NCI-H446 treated with DMSO at 0.1 percent for 48 hours (cell line): Measurements from ENCODE around the gene ACACB.
"Not testable (repeated sequence)": the region's sequence is repeated elsewhere in the genome, so short reads cannot be mapped to it uniquely, and the experiment has no call there.

Source experiments
- DNase-seq: peaks from one replicate; lab custom pipeline; 2025; lab: John Stamatoyannopoulos, UW

ACACB gene

DNA sequence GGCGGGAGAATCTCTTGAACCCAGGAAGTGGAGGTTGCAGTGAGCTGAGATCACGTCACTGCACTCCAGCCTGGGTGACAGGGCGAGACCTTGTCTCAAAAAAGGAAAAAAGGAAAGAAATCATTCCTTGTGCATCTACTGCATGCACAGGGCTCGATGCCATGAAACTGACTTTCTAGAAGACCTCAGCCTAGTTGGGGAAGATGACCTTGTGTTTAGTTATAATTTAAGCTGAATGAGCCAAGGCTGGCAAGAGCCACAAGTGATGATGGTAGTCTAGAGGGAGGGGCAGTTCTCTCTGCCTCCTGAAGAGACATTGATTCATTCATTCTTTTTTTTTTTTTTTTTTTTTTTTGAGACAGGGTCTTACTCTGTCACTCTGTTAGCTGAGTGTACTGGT, 24.2 kb downstream of the ACACB start:
- DNase-seq, result no peak

DNA sequence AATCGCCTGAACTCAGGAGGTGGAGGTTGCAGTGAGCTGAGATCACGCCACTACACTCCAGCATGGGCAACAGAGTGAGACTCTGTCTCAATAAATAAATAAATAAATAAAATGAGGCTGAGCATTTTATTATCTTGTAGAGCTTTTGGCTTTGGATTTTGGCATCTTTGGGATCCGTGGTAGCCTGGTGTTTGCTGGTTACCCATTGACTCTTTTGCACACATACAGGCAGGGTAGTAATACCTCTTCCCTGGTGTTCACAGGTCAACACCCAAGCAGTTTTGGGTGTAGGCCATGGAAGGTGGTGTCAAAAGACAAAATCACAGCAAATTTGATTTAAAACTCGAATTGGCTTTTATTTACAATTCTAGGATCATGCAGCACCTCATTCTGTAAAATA, 27.8 kb downstream of the ACACB start:
- DNase-seq, result no peak

DNA sequence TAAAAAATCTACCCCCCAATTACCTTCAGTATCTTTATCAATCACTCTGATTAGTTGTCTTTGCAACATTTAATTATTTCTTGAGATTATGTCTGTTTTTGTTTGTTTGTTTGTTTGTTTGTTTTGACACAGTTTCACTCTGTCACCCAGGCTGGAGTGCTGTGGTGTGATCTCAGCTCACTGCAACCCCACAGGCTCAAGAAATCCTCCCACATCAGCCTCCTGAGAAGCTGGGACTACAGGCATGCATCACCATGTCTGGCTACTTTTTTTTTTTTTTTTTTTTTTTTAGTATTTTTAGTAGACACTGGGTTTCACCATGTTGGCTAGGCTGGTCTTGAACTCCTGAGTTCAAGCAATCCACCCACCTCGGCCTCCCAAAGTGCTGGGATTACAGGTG, 30.7 kb downstream of the ACACB start:
- DNase-seq, result not testable (repeated sequence)

DNA sequence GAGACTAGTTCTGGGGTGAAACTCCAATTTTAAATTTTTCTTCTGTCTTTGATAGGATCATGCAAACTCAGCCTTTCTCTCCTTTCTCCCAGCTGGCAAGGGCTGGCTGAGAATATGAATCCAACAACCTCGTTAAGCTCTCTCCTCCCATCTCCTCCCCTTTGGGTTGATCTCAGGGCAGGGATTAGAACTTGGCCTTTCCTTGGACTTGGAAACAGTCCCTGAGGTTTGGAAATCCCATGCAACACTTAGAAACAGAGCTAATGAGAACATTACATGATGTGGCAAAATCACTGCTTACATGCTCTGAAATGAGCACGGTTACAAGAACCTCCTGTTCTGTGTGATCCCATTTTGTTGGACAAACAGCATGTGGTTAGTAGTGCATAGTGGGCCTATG, 31.6 kb downstream of the ACACB start:
- DNase-seq, result no peak

DNA sequence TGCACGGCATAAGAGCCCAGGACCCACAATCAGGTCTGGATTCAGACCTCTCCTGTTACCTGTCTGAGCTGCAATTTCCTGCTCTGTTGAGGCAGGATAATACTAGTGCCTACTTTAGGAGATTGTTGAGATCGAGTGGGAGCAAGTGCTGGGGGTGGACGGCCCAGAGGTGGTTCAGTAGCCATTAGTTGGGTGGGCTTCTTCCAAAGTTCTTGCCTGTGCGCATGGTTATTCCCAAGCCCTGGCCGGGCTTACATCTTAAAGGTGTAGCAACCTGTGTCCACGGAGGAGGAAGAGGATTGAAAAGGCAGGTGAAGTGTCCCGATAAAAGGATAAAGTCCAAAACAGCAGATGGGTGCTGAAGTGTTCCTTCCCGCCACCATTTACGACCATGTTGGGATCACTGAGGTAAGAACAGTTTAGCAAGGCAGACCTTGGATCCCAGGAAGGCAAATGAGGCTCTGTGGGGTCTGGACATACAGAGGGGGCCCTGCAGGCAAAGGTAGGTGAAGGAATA, 33.8 kb downstream of the ACACB start:
- DNase-seq, result no peak

DNA sequence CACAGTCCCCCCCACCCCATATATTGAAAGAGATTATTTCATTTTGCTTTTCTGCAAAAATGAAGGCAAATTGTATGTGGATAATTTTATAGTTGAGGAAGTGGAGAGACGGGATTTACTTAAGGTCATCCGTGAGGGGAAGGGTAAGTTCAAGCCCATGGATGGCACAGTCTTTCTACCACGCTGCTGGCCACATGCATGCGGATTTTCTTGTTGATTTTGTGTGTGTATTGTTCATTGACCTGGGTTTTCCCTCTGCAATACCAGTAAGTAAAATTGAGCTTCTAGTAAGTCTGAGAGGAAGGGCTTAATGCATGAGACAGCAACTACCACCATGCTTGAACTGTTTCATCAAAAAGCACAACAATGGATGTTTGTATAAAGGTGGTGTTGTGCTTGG, 35.1 kb downstream of the ACACB start:
- DNase-seq, result no peak

DNA sequence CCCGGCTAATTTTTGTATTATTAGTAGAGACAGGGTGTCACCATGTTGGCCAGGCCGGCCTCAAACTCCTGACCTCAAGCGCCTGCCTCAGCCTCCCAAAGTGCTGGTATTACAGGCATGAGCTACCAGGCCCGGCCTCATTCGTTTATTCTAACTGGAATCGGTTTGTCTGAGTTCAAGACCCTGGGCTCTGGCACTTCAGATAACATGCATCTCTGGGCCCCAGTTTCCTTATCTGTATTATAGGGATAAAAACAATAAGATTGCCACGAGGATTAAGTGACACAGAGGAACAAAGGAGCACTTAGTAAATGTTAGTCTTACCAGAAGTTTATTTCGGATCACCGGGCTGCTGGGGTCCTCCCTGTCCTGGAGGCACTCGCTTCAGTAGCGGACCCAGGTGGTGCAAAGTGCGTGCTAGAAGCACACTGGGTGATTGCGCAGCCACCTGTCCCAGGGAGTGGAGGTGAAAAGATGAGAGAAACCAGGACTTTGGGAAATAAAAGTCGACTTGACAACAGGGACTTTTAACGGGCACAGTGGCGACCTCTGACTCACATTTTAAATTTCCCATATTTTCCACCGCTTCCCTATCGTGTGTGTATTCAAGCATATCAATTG, 37.5 kb downstream of the ACACB start:
- DNase-seq, result no peak

DNA sequence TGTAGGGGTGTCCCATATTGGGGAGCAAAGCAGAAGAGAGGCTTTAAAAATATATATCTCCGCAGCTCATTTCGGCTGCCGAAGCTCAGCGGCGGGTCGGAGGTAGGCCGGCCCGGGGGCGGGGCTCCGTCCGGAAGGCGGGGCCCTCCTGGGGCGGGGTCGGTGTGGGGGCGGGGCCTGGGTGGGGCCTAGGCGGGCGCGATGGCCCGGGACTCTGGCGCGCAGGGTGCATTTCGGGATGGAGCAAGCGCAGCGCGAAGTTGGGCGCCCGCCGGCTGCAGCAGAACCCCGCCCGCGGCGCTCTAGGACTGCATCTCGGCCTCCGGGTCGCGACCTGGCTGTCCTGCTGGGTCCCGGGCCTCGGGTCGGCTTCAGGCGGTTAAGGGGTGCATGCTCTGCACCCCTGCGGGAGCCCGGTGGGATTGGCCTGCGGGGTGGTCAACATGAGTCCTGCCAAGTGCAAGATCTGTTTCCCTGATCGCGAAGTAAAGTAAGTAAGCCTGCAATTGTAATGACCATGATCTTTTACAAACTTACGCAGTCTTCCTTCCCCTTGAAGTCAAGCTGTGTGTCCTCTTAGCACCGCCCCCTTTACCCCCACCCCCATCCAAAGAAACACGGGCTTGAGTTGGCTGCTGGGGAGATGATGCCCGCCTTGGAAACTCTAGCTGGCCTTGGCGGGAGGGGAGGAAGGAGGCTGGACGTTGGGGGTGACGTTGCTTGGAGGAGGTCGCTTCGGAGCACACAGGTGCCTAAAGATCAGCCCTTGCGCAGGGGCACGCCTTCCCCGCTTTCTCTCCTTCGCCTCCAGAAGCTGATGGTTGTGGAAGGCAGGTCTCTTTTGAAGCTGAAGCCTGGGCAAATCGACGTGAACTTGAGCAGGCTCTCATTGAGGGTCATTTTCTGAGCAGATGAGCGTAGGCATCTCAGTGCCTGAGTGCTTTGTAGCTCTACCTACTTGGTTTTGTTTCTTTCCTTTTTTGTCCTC, 38.4 kb downstream of the ACACB start:
- peak; percentile 64 for DNase-seq

DNA sequence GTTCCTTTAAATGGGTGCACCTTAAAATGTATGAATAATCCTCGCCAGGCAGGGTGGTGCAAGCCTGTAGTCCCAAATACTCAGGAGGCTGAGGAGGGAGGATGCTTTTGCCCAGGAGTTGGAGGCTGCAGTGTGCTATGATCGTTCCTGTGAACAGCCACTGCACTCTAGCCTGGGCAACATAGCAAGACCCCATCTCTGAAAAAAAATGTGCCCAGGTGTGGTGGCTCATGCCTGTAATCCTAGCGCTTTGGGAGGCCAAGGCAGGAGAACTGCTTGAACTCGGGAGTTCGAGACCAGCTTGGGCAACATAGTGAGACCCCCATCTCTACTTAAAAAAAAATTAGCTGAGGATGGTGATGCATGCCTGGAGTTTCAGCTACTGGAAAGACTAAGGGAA, 39.6 kb downstream of the ACACB start:
- DNase-seq, result no peak

DNA sequence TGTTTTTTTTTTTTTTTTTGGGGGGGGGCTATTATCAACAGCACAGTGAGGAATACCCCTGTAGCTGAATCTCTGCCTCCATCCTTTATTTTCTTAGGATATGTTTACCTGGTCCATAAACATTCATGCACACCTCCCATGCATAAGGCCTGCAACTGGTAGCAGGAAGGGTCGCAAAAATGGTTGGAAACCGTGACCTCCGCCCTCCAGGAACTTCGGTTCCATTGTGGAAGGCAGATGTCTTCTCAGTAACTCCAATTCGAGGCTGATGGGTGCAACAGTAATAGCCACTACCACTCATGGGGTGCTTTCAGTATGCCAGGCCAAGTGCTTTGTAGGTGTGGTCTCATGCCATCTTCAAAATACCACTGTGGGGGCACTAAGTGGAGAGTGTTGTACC, 40.2 kb downstream of the ACACB start:
- no peak for DNase-seq

DNA sequence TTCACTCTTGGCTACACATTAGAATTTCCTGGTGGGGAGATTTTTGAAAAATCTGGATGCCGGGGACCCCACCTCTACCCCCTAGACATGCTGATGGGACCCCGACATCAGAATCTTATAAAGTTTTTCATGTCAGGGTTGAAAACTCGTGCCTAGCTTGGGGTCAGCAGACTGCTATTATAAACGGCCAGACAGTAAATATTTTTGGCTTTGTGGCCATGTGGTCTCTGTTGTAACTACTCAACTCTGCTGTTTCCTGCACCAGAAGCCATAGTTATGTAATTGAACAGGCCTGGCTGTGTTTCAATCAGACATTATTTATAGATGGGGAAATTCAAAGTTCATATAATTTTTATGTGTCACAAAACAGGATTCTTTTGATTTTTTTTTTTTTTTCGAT, 41.6 kb downstream of the ACACB start:
- DNase-seq, result no peak

DNA sequence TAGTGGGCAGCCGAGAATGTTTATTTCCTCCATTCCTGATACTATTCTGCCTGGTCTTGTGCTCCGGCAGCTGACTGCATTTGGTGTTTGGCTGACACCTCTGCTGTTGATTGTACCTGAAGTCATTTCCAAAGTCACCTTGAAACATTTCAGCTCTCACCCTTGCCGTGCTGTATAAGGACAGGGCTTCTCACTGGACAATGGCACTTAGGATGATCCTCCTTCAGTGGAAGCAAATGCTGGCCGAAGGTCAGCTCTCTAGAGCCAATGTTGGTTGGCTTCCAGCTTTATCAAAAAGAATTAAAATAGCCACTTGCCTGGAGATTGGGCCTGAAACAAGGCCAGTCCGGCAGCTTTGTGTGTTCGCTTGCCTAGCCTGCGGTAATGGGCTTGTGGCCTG, 44.0 kb downstream of the ACACB start:
- DNase-seq, result no peak

DNA sequence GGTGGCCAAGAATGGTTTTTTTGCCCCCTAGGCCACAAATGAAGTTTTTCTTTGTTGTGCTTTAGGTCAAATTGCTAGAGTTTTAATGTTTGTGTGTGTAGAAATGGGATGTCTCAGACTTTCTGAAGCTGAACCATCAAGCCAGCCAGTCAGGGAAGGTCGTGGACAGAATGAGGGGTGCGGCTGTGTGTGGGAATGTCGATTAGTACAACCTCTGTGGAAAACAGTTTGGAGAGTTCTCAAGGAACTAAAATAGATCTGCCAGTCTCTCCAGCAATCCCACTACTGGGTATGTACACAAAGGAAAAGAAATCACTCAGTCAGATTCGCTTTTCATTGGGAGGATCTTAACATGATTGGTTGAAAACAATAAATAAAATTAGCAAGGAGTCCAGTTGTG, 44.5 kb downstream of the ACACB start:
- DNase-seq, result no peak

DNA sequence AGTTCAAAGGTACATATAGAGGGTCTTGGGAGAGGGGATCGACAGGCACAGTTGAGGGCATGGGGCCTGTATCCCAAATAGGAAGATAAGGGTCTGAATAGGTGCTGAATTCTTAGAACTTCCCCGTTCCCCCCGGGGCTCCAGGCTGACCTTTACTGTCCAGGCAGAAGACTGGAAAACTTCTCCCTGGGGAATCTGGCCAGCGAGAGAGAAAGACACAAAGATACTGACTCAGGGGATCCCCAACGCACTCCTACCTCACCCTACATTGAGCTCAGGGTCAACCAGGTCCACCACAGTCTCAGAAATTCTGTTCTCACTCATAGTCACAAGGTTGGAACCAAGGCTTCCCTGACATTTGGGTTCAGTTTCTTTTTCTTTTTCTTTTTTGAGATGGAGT, 46.2 kb downstream of the ACACB start:
- DNase-seq, result no peak

DNA sequence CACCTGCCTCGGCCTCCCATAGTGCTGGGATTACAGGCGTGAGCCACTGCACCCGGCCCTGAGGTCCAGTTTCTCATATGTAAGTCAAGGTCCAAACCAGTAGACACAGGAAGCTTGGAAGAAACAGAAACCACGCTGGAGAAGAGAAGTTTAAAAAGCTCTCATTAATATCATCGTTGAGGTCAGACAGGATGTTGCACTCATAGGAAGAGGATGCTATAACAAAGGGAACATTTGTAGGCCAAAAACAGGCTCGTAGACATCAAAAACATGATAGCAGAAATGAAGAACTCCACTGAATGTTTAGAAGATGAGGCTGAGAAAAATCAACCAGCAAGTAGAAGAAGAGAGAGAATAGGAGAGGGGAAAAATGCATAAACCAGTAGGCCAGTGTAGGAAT, 46.8 kb downstream of the ACACB start:
- no peak for DNase-seq

DNA sequence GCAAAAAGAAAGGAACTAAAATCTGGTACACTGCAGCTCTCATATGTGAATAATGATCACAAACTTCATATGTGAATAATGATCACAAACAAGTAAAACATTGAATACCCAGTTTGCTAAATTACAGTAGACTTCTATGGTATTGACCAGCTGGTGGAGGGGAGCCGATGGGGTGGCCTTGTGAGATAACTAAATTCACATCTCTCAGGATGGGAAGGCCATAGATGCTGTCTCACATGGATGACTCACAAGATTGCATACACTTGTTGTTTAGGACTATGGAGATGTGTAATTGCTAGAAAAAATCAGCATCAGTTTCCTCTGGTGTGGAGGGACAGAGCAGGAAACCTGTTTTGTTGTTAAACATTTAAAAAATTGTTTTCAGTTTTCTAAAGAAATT, 49.2 kb downstream of the ACACB start:
- DNase-seq, result no peak

DNA sequence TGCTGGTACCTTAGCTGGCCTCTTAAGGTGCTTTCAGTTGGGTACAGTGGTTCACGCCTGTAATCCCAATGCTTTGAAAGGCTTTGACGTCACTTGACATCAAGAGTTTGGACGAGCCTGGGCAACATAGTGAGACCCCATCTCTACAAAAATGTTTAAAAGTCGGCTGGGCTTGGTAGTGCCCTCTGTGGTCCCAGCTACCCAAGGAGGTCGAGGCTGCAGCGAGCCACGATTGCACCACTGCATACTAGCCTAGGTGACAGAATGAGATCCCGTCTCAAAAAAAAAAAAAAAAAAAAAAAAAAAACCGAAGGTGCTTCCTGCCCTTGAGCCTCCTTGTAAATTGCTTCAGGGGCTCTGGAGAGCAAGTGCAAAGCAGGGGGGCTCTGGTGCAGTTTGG, 50.0 kb downstream of the ACACB start:
- DNase-seq, result no peak

DNA sequence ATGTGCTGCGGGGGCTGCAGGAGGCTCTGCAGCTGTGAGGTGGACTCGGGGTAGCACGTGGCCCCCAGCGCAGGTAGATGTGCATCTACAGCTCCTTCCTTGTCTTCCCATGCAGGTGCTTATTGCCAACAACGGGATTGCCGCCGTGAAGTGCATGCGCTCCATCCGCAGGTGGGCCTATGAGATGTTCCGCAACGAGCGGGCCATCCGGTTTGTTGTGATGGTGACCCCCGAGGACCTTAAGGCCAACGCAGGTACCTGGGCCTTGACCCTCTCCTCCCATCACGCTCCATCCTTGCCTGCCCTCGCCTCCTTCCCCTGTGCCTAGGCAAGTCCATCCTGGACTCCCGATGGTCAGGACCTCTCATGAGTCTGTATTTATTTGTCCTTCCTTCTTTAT, 51.4 kb downstream of the ACACB start:
- no peak for DNase-seq

DNA sequence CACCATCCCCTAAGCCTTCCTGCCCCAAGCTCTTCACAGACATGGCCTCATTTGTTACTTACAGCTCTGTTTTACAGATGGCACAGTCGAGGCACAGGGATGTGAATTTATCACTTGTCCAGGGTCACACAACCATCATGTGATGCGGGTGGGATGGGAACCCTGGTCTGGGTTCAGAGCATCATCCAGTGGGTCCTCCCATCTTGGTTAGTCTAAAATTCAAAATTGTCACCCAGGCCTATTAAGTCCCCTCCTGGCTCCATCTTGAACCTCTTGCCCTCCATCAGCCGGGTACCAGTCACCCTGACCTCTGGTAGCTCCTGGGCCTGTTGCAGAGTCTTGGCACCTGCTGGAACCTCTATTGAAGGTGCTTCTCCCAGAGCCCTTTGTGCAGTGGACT, 52.9 kb downstream of the ACACB start:
- DNase-seq, result no peak

DNA sequence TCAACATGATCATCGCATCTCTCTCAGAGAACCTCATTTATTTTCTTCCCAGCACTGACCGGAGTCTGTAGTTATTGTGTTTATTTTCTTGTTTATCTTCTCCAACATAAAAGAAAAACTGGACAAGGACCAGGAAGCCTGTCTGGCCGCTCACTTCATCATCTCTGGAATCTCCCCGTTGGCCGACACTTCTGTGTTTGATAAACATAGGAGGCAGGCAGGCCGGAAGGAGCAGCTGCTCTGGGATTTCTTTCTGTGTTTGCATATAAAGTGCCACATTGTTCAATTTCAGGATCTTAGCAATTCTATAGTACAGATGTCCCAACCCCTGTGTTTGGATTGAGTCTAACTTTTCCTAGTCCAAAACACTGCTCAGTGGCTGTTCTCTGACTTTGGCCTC, 53.3 kb downstream of the ACACB start:
- no peak for DNase-seq

DNA sequence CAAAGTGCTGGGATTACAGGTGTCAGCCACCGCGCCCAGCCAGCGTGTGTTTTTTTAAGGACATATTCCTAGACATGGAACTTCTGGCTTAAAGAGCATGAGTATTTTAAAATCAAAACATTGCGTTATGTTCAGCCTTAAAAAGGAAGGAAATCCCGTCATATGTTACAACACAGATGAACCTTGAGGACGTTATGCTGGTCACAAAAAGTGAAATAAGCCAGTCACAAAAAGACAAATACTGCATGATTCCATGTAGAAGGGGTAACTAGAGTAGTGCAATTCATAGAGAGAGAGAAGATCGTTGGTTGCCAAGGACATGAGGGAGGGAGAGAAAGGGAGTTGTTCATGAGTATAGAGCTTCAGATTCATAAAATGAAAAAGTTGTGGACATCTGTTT, 53.9 kb downstream of the ACACB start:
- no peak for DNase-seq

DNA sequence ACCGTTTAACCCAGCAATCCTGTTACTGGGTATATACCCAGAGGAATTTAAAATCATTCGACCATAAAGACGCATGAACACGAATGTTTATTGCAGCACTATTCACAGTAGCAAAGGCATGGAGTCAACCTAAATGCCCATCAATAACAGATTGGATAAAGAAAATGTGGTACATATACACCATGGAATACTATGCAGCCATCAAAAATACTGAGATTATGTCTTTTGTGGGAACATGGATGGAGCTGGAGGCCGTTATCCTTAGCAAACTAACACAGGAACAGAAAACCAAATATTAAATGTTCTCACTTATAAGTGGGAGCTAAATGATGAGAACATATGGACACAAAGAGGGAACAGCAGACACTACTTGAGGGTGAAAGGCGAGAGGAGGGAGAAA, 56.4 kb downstream of the ACACB start:
- not testable (repeated sequence) for DNase-seq

DNA sequence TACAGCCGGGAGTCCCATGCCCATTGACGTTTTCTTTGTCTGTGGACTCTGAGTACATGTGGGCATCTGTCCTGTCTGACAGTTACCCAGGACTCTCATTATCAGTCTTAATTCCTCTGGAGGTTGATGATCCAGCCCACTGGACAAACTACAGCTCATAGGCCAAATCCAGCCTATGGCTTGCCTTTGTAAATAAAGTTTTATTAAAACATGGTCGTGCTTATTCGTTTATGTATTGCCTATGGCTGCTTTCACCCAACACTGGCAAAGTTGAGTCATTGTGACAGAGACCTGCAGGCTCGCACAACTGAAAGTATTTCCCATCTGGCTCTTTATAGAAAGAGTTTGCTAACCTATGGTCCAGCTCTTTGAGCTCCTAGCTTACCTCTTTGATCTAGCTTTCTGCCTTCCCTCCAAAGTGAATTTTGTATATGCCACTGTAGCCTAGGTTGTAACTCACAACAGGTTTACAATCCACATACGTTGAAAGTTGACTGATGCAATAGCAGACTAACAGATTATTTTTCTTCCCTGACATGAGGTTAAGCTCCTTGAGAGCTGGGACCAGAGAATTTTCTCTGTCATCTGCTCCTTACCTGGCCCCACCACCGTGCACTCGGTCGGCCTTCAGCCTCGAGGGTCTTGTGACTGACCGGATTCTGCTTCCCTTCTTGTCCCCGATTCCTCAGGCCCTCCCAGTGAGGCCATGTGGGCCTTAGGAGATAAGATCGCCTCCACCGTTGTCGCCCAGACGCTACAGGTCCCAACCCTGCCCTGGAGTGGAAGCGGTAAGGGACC, 57.3 kb downstream of the ACACB start:
- no peak for DNase-seq
